ENCODE results near the gene ZFX. TPM values are rescaled to one million over a fixed set of nuclear protein-coding genes. Genes with fewer than 3 reads are reported as not detected.
A peak's percentile ranks its signal among the peaks of the same experiment; 100 is the strongest.
"Not testable (repeated sequence)": the region's sequence is repeated elsewhere in the genome, so short reads cannot be mapped to it uniquely, and the experiment has no call there.

ZFX gene
- 10 to 100 TPM; 41.9 to 44.5 TPM for total RNA-seq

DNA sequence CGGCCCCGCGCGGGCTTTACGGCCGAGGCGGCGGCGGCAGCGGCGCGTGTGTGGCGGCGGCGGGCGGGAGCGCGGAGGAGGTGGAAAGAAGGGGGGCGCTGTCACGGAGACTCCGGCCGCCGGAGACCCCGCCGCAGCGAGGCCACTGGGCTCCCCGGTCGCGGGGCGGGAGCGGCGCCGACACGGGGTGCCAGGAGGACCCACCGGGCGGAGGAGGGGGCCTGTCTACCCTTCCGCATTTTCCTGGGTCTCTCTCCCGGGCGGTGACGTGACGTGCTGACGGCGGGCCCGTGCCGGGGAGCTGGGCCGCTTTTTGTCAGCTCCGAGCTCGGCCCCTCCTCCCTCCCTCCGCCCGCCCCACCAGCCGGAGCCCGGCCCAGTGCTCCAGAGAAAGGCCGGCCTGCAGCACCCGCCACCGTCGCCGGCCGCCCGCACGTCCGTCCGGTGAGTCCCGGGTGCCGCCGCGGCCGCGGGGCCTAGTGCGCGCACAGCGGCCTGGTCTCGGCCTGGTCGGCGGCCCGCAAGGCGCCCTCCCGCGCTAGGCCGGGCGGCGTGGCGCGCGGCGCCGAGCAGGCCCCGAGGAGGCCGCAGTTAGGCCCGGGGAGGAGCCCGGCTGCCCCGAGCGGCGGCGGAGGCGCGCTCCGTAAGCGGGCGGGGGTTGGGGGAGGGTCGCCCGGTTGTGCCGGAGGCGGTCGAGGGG, at the start of gene ZFX:
TSS of gene ZFX (plus strand) at position 379 of the 700 bp plus-strand sequence. CDS start 23,014 bp downstream, outside the sequence.
- DNase-seq (peak; percentile 75), ATAC-seq (peak; percentile 66)
- H3K36me3 Mint-ChIP-seq, result peaks cover 19% of the 10 kb centered on the region
- peaks cover 53% of the 10 kb centered on the region for H3K4me1 Mint-ChIP-seq
- peak within 1 kb of the TSS; percentile 85 for H3K4me3 Mint-ChIP-seq
- H3K27me3 Mint-ChIP-seq, result no peaks in the 10 kb centered on the region
- CTCF ChIA-PET, result no interaction called here
- H3K9me3 Mint-ChIP-seq (ENCODE audit: low read depth), result no peaks in the 10 kb centered on the region
- H3K27ac Mint-ChIP-seq, result peak within 1 kb of the TSS; percentile 92

- Mint-ChIP-seq H3K4me1 (peaks cover 18% of the 10 kb centered on the region), H3K9me3 (ENCODE audit: low read depth) (no peaks in the 10 kb centered on the region), H3K27me3 (no peaks in the 10 kb centered on the region), H3K4me3 (no peak overlapping the region), H3K36me3 (no peaks in the 10 kb centered on the region), H3K27ac (peak overlapping the region; percentile 61)
- peak; percentile 41 for DNase-seq
- CTCF ChIA-PET, result no interaction called here
- ATAC-seq, result peak; percentile 55
Measured at GRCh38 chrX:24100713-24101112, 48.8 kb upstream of the ZFX start.

DNA sequence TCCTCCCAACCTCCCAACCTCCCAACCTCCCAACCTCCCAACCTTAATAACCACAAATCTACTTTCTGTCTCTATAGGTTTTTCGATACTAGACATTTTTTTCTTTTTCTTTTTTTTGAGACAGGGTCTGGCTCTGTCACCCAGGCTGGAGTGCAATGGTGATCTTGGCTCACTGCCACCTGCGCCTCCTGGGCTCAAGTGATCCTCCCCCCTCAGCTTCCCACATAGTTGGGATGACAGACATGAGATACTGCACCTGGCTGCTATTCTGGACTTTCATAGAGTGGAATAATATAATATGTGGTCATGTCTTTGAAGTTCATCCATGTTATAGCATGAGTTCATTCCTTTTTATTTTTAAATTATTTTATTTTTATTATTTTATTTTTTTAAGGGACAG, 39.5 kb upstream of the ZFX start:
- Mint-ChIP-seq H3K9me3 (ENCODE audit: low read depth) (no peaks in the 10 kb centered on the region), H3K36me3 (no peaks in the 10 kb centered on the region), H3K27me3 (no peaks in the 10 kb centered on the region), H3K4me3 (no peak overlapping the region), H3K27ac (no peak overlapping the region), H3K4me1 (no peaks in the 10 kb centered on the region)
- DNase-seq (no peak), ATAC-seq (no peak)
- CTCF ChIA-PET, result no interaction called here

GRCh38 chrX:24113181-24113580, 36.3 kb upstream of the ZFX start:
- Mint-ChIP-seq H3K4me3 (no peak overlapping the region), H3K36me3 (no peaks in the 10 kb centered on the region), H3K9me3 (ENCODE audit: low read depth) (no peaks in the 10 kb centered on the region), H3K27me3 (no peaks in the 10 kb centered on the region), H3K27ac (no peak overlapping the region), H3K4me1 (no peaks in the 10 kb centered on the region)
- CTCF ChIA-PET, result no interaction called here
- DNase-seq (no peak), ATAC-seq (no peak)

GRCh38 chrX:24117258-24117657, 32.3 kb upstream of the ZFX start:
- no peak for DNase-seq
- no peaks in the 10 kb centered on the region for H3K27me3 Mint-ChIP-seq
- H3K4me1 Mint-ChIP-seq, result no peaks in the 10 kb centered on the region
- no peak for ATAC-seq
- CTCF ChIA-PET, result no interaction called here
- no peaks in the 10 kb centered on the region for H3K9me3 Mint-ChIP-seq (ENCODE audit: low read depth)
- H3K4me3 Mint-ChIP-seq, result no peak overlapping the region
- H3K36me3 Mint-ChIP-seq, result no peaks in the 10 kb centered on the region
- H3K27ac Mint-ChIP-seq, result no peak overlapping the region

DNA sequence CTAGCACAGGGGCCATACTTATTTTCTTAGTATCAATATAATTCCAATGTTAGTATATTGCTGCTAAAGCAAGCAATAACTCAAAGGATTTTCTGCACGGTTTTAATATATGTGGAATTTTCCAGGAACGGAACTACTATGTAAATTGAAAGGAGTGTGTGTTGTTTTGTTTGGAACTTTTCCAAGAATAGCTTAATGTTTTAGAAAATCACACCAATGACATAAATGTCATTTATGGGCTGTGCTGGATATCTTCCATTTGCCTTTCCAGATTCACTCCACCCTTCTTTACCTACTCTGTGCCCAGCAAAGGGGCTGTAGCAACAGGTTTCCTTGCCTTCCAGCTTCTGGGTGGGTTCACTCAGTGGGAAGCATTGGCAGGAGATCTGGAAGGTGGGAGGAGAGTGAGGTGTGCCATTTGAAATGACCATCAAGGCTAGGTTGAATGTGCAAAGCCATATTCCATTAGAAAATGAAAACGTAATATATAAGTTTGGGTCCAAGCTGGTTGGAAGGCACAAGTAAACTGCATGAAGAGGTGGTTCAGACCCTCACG, 25.2 kb upstream of the ZFX start:
- H3K4me1 Mint-ChIP-seq, result no peaks in the 10 kb centered on the region
- H3K9me3 Mint-ChIP-seq (ENCODE audit: low read depth), result no peaks in the 10 kb centered on the region
- H3K4me3 Mint-ChIP-seq, result no peak overlapping the region
- no peak for ATAC-seq
- H3K36me3 Mint-ChIP-seq, result no peaks in the 10 kb centered on the region
- H3K27ac Mint-ChIP-seq, result no peak overlapping the region
- no peaks in the 10 kb centered on the region for H3K27me3 Mint-ChIP-seq
- no peak for DNase-seq
- CTCF ChIA-PET, result no interaction called here

- DNase-seq (no peak), ATAC-seq (no peak)
- Mint-ChIP-seq H3K4me1 (no peaks in the 10 kb centered on the region), H3K4me3 (no peak overlapping the region), H3K36me3 (no peaks in the 10 kb centered on the region), H3K27me3 (no peaks in the 10 kb centered on the region), H3K9me3 (ENCODE audit: low read depth) (no peaks in the 10 kb centered on the region), H3K27ac (no peak overlapping the region)
- CTCF ChIA-PET, result no interaction called here
Measured at GRCh38 chrX:24125028-24125612, 24.4 kb upstream of the ZFX start.

GRCh38 chrX:24131476-24131875, 18.1 kb upstream of the ZFX start:
- CTCF ChIA-PET, result no interaction called here
- Mint-ChIP-seq H3K4me1 (no peaks in the 10 kb centered on the region), H3K27me3 (no peaks in the 10 kb centered on the region), H3K4me3 (no peak overlapping the region), H3K36me3 (no peaks in the 10 kb centered on the region), H3K27ac (no peak overlapping the region), H3K9me3 (ENCODE audit: low read depth) (no peaks in the 10 kb centered on the region)
- DNase-seq, result no peak
- no peak for ATAC-seq

DNA sequence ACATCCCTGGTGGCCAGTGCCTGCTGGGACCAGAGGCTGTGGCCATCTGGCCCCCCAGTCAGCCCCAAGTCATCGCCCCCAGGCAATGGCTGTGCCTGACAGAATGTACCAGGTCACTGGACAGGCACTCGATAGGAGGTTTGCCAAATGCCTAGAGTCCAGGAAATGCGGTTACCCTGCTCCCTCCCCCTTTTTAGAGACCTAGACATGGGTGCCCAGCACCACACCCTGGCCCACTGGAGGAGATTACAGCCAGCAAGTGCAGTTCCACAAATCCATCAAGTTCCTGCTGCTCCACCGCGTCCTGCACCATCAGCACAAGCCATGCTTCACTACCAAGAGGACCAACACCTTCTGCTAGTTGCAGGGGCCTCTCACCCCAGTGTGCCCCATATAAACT, 16.2 kb upstream of the ZFX start:
- ATAC-seq, result no peak
- Mint-ChIP-seq H3K4me3 (no peak overlapping the region), H3K27ac (no peak overlapping the region), H3K27me3 (no peaks in the 10 kb centered on the region), H3K4me1 (no peaks in the 10 kb centered on the region), H3K36me3 (no peaks in the 10 kb centered on the region), H3K9me3 (ENCODE audit: low read depth) (no peaks in the 10 kb centered on the region)
- CTCF ChIA-PET, result no interaction called here
- no peak for DNase-seq

DNA sequence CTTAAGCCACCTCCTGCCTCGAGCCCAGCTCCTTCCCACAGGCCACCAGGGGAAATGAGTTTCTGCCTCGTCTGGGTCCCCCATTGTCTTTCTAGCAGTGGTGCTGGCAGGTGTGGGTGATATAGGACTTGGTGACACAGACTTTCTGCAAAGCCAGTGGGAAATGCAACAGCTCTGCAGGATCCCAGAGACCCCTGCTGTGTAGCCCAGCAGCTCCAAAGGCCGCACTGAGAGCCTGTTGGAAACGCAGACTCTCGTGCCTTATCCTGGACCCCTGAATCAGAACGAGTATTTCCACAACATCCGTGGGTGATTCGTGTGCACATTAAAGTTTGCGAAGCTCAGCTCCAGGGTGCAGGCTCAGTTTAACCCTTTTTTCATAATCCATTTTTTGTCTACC, 13.8 kb upstream of the ZFX start:
- ATAC-seq; H3K9me3 Mint-ChIP-seq (ENCODE audit: low read depth); H3K27me3 Mint-ChIP-seq; H3K4me1 Mint-ChIP-seq; H3K36me3 Mint-ChIP-seq; DNase-seq; H3K27ac Mint-ChIP-seq; H3K4me3 Mint-ChIP-seq: not testable (repeated sequence)
- CTCF ChIA-PET, result interaction anchor here (1.4 kb wide), 1 partner anchor 12 kb away, joined by 4 read pairs; no protein-coding TSS in a partner anchor

- no peak overlapping the region for H3K27ac Mint-ChIP-seq
- CTCF ChIA-PET, result no interaction called here
- ATAC-seq (no peak), DNase-seq (no peak)
- H3K4me3 Mint-ChIP-seq, result no peak overlapping the region
- no peaks in the 10 kb centered on the region for H3K9me3 Mint-ChIP-seq (ENCODE audit: low read depth)
- H3K27me3 Mint-ChIP-seq, result no peaks in the 10 kb centered on the region
- H3K36me3 Mint-ChIP-seq, result no peaks in the 10 kb centered on the region
- no peaks in the 10 kb centered on the region for H3K4me1 Mint-ChIP-seq
Measured at GRCh38 chrX:24137192-24137591, 12.3 kb upstream of the ZFX start.

- CTCF ChIA-PET; H3K27ac Mint-ChIP-seq; H3K4me3 Mint-ChIP-seq; DNase-seq; ATAC-seq; H3K36me3 Mint-ChIP-seq; H3K9me3 Mint-ChIP-seq (ENCODE audit: low read depth); H3K27me3 Mint-ChIP-seq: not testable (repeated sequence)
- peaks cover 25% of the 10 kb centered on the region for H3K4me1 Mint-ChIP-seq
Measured at GRCh38 chrX:24143982-24144381, 5.5 kb upstream of the ZFX start.

DNA sequence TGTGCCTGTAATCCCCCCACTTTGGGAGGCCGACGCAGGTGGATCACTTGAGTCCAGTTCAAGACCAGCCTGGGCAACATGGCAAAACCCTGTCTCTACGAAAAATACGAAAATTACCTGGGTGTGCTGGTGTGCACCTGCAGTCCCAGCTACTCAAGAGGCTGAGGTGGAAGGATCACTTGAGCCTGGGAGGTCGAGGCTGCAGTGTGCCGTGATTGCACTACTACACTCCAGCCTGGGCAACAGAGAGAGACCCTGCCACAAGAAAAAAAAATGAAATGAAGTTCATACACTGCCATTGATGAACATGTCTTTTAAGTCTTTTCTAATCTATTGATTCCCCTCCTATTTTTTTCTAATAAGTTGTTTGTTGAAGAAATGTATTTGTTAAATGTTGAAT, 5.0 kb upstream of the ZFX start:
- Mint-ChIP-seq H3K36me3 (no peaks in the 10 kb centered on the region), H3K27me3 (no peaks in the 10 kb centered on the region), H3K27ac (no peak overlapping the region), H3K4me3 (no peak overlapping the region), H3K4me1 (peaks cover 25% of the 10 kb centered on the region), H3K9me3 (ENCODE audit: low read depth) (no peaks in the 10 kb centered on the region)
- DNase-seq (no peak), ATAC-seq (no peak)
- CTCF ChIA-PET, result no interaction called here
